GM21381 (cell line): Measurements from ENCODE around the gene CES2.
"Not testable (repeated sequence)": the region's sequence is repeated elsewhere in the genome, so short reads cannot be mapped to it uniquely, and the experiment has no call there.

Experiments used
- ATAC-seq: cut with Tn5 transposase; IDR thresholded peaks from one replicate; pipeline ENCODE4 v1.9.1; 2021; ENCODE audit warnings: mild to moderate bottlenecking, moderate library complexity; ENCODE audit not compliant: unreplicated experiment

The CES2 gene

GRCh38 chr16:66935314-66936011 is at the start of gene CES2:
Gene CES2 (plus strand): TSS chr16:66935516. CDS start chr16:66935636, 120 bp downstream.
- ATAC-seq = no peak

GRCh38 chr16:66886321-66886720 is 49.0 kb upstream of the CES2 start:
- no peak for ATAC-seq

GRCh38 chr16:66886914-66887313 is 48.4 kb upstream of the CES2 start:
- ATAC-seq = no peak

- ATAC-seq = no peak
Measured at GRCh38 chr16:66888647-66889615, 46.4 kb upstream of the CES2 start.

- ATAC-seq = no peak
Measured at GRCh38 chr16:66889622-66890021, 45.7 kb upstream of the CES2 start.

GRCh38 chr16:66890799-66891198 is 44.5 kb upstream of the CES2 start:
- no peak for ATAC-seq

- no peak for ATAC-seq
Measured at GRCh38 chr16:66891360-66891759, 44.0 kb upstream of the CES2 start.

GRCh38 chr16:66891797-66892196 is 43.5 kb upstream of the CES2 start:
- no peak for ATAC-seq

GRCh38 chr16:66894055-66894454 is 41.3 kb upstream of the CES2 start:
- no peak for ATAC-seq

- no peak for ATAC-seq
Measured at GRCh38 chr16:66894948-66895688, 40.2 kb upstream of the CES2 start.

- ATAC-seq = no peak
Measured at GRCh38 chr16:66895689-66895979, 39.7 kb upstream of the CES2 start.

- no peak for ATAC-seq
Measured at GRCh38 chr16:66895999-66896398, 39.3 kb upstream of the CES2 start.

- not testable (repeated sequence) for ATAC-seq
Measured at GRCh38 chr16:66896682-66897081, 38.6 kb upstream of the CES2 start.

- no peak for ATAC-seq
Measured at GRCh38 chr16:66898207-66898606, 37.1 kb upstream of the CES2 start.

- ATAC-seq = no peak
Measured at GRCh38 chr16:66898933-66899309, 36.4 kb upstream of the CES2 start.

GRCh38 chr16:66899310-66899944 is 35.9 kb upstream of the CES2 start:
- no peak for ATAC-seq

- no peak for ATAC-seq
Measured at GRCh38 chr16:66899945-66900710, 35.2 kb upstream of the CES2 start.

- no peak for ATAC-seq
Measured at GRCh38 chr16:66900721-66901441, 34.4 kb upstream of the CES2 start.

- no peak for ATAC-seq
Measured at GRCh38 chr16:66901626-66902025, 33.7 kb upstream of the CES2 start.
